ENCODE measurements around the gene TGFBI.

TGFBI gene

GRCh38 chr5:136081217-136081591 is 52.4 kb downstream of the TGFBI start:
- no peak overlapping the region for H3K4me3 ChIP-seq (ENCODE audit: low read depth in 1 of 2, low read length in 1 of 2)
- no peaks in the 10 kb centered on the region for H3K9me3 ChIP-seq
- TF ChIP-seq CTCF (IDR thresholded peaks at IDR 0.05) = no peak
- peaks cover 98% of the 10 kb centered on the region for H3K27me3 ChIP-seq
- no peak overlapping the region for H3K27ac ChIP-seq
- H3K36me3 ChIP-seq = no peaks in the 10 kb centered on the region
- H3K4me1 ChIP-seq (ENCODE audit: control insufficient read depth in 1 of 2, insufficient read depth in 1 of 2, low read depth in 1 of 2, low read length in 1 of 2) = peaks cover 0 to 4% of the 10 kb centered on the region in 2 experiments

- H3K4me1 ChIP-seq (ENCODE audit: control insufficient read depth in 1 of 2, insufficient read depth in 1 of 2, low read depth in 1 of 2, low read length in 1 of 2) = peaks cover 0 to 4% of the 10 kb centered on the region in 2 experiments
- no peak overlapping the region for H3K27ac ChIP-seq
- H3K36me3 ChIP-seq = no peaks in the 10 kb centered on the region
- no peak overlapping the region for H3K4me3 ChIP-seq (ENCODE audit: low read depth in 1 of 2, low read length in 1 of 2)
- no peak for TF ChIP-seq CTCF (IDR thresholded peaks at IDR 0.05)
- no peaks in the 10 kb centered on the region for H3K9me3 ChIP-seq
- peaks cover 86% of the 10 kb centered on the region for H3K27me3 ChIP-seq
These were observed 53.8 kb downstream of the TGFBI start for GRCh38 chr5:136082390-136083193.

- H3K36me3 ChIP-seq = no peaks in the 10 kb centered on the region
- no peak for TF ChIP-seq CTCF (IDR thresholded peaks at IDR 0.05)
- H3K27me3 ChIP-seq = peaks cover 65% of the 10 kb centered on the region
- H3K9me3 ChIP-seq = no peaks in the 10 kb centered on the region
- H3K4me1 ChIP-seq (ENCODE audit: control insufficient read depth in 1 of 2, insufficient read depth in 1 of 2, low read depth in 1 of 2, low read length in 1 of 2) = peaks cover 0 to 4% of the 10 kb centered on the region in 2 experiments
- H3K27ac ChIP-seq = no peak overlapping the region
- no peak overlapping the region for H3K4me3 ChIP-seq (ENCODE audit: low read depth in 1 of 2, low read length in 1 of 2)
These were observed 55.9 kb downstream of the TGFBI start for GRCh38 chr5:136084698-136085097.

- H3K9me3 ChIP-seq = no peaks in the 10 kb centered on the region
- H3K4me3 ChIP-seq (ENCODE audit: low read depth in 1 of 2, low read length in 1 of 2) = no peak overlapping the region
- H3K36me3 ChIP-seq = no peaks in the 10 kb centered on the region
- TF ChIP-seq CTCF (IDR thresholded peaks at IDR 0.05) = no peak
- no peaks in the 10 kb centered on the region for H3K4me1 ChIP-seq (ENCODE audit: control insufficient read depth in 1 of 2, insufficient read depth in 1 of 2, low read depth in 1 of 2, low read length in 1 of 2)
- no peak overlapping the region for H3K27ac ChIP-seq
- H3K27me3 ChIP-seq = peaks cover 42% of the 10 kb centered on the region
These were observed 58.2 kb downstream of the TGFBI start for GRCh38 chr5:136086783-136087566.

GRCh38 chr5:136087961-136088871 is 59.4 kb downstream of the TGFBI start:
- no peaks in the 10 kb centered on the region for H3K9me3 ChIP-seq
- no peak for TF ChIP-seq CTCF (IDR thresholded peaks at IDR 0.05)
- peaks cover 33% of the 10 kb centered on the region for H3K27me3 ChIP-seq
- H3K27ac ChIP-seq = no peak overlapping the region
- no peak overlapping the region for H3K4me3 ChIP-seq (ENCODE audit: low read depth in 1 of 2, low read length in 1 of 2)
- no peaks in the 10 kb centered on the region for H3K4me1 ChIP-seq (ENCODE audit: control insufficient read depth in 1 of 2, insufficient read depth in 1 of 2, low read depth in 1 of 2, low read length in 1 of 2)
- H3K36me3 ChIP-seq = no peaks in the 10 kb centered on the region
